Testis (tissue), 2 donors: ENCODE results near the gene TUSC7.

Experiments
- POLR2A ChIP-seq: fragments of 450-650 bp; IDR thresholded peaks from one replicate; pipeline ENCODE4 v1.6.1; 2017; ENCODE audit warnings: antibody characterized with exemption, mild to moderate bottlenecking, moderate library complexity
- TF ChIP-seq, protein P1 (sequence below), 3 experiments: fragments of 450-650 bp in 2 of 3; fragments of 200-600 bp in 1 of 3; sonication (generic) in 1 of 3; IDR thresholded peaks; one replicate each; pipeline ENCODE4 v1.5.1; 2016 to 2019; ENCODE audit warnings: antibody characterized with exemption in 3 of 3, mild to moderate bottlenecking in 2 of 3, moderate library complexity in 1 of 3

DNA sequence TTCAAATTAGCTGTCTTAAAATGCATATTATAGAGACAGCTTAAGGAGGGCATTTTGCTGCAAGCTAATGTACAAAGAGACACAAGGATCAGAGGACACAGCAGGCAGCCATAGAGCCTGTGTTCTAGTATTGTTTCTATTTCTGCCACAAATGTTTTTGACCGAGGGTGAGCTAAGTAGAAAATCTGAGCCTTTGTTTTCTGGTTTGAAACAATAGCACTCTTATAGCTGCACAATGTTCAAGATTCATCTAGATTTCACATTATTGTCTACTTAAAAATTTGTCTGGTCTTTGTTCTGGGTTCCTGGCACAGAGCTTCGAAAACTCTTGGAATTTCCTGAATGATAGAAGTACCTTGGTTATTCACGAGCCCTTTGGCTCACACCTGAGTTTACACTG, 40.0 kb upstream of the TUSC7 start:
- TF ChIP-seq, protein P1, sequence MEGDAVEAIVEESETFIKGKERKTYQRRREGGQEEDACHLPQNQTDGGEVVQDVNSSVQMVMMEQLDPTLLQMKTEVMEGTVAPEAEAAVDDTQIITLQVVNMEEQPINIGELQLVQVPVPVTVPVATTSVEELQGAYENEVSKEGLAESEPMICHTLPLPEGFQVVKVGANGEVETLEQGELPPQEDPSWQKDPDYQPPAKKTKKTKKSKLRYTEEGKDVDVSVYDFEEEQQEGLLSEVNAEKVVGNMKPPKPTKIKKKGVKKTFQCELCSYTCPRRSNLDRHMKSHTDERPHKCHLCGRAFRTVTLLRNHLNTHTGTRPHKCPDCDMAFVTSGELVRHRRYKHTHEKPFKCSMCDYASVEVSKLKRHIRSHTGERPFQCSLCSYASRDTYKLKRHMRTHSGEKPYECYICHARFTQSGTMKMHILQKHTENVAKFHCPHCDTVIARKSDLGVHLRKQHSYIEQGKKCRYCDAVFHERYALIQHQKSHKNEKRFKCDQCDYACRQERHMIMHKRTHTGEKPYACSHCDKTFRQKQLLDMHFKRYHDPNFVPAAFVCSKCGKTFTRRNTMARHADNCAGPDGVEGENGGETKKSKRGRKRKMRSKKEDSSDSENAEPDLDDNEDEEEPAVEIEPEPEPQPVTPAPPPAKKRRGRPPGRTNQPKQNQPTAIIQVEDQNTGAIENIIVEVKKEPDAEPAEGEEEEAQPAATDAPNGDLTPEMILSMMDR (IDR thresholded peaks at IDR 0.05): no peak
- no peak for TF ChIP-seq POLR2A
